IMR-90 (cell line): ENCODE results near the gene SNRNP70. TPM values are rescaled to one million over a fixed set of nuclear protein-coding genes. Genes with fewer than 3 reads are reported as not detected.

ENCODE experiments used
- ATAC-seq: fragments of 200-7000 bp; cut with Tn5 transposase; 2 replicates; pipeline ENCODE4 v1.9.1; 2020; ENCODE audit warnings: low read depth, mild to moderate bottlenecking, moderate library complexity
- BruUV-seq: library from RNA; stranded (reverse); fragments of 400-500 nt; replicated peaks from 2 replicates; lab custom pipeline; 2021; lab: Mats Ljungman, UMichigan
- CTCF ChIA-PET: fragments of 300-600 bp; formaldehyde crosslinking; extraction: SDS; loops from one replicate; lab custom pipeline; 2021; ENCODE audit warnings: antibody characterized with exemption; lab: Yijun Ruan, JAX
- POLR2A ChIA-PET: fragments of 300-600 bp; sonication (Branson Sonifier 250); formaldehyde crosslinking; loops from one replicate; lab custom pipeline; 2022; ENCODE audit warnings: antibody characterized with exemption; ENCODE audit not compliant: unreplicated experiment; lab: Charles Lee
- DNase-seq: peaks from one replicate; pipeline ENCODE4 v3.0.0; 2013
- H2AFZ ChIP-seq: replicated peaks from 2 replicates; pipeline ENCODE3; 2013; ENCODE audit warnings: low read length, mild to moderate bottlenecking; ENCODE audit not compliant: poor library complexity
- H2AK5ac ChIP-seq: 2 replicates; pipeline ENCODE4 v1.6.1; 2013; ENCODE audit warnings: low read depth, low read length, inconsistent platforms
- H2AK9ac ChIP-seq: replicated peaks from 2 replicates; pipeline ENCODE3; 2013; ENCODE audit warnings: mild to moderate bottlenecking, low read depth, low read length, moderate library complexity; ENCODE audit not compliant: poor library complexity
- H2BK120ac ChIP-seq: 2 replicates; pipeline ENCODE4 v1.6.1; 2013; ENCODE audit warnings: low read depth, low read length, inconsistent platforms
- H2BK15ac ChIP-seq: 3 replicates; pipeline ENCODE4 v1.6.1; 2013; ENCODE audit warnings: low read depth, low read length, inconsistent platforms
- H2BK20ac ChIP-seq: 2 replicates; pipeline ENCODE4 v1.6.1; 2013; ENCODE audit warnings: low read depth, mild to moderate bottlenecking, inconsistent platforms, low read length, moderate library complexity
- H2BK5ac ChIP-seq: 2 replicates; pipeline ENCODE4 v1.6.1; 2013; ENCODE audit warnings: mild to moderate bottlenecking, low read depth, low read length, inconsistent platforms; ENCODE audit not compliant: poor library complexity, severe bottlenecking
- H3K14ac ChIP-seq: replicated peaks from 2 replicates; pipeline ENCODE4 v1.6.1; 2013; ENCODE audit warnings: low read depth, low read length, inconsistent platforms
- H3K18ac ChIP-seq: 2 replicates; pipeline ENCODE4 v1.6.1; 2013; ENCODE audit warnings: low read depth, low read length, control low read depth
- H3K23ac ChIP-seq: 2 replicates; pipeline ENCODE4 v1.6.1; 2013; ENCODE audit warnings: low read depth, low read length, inconsistent platforms
- H3K27ac ChIP-seq: 2 replicates; pipeline ENCODE4 v1.5.1; 2013; ENCODE audit warnings: mild to moderate bottlenecking, control low read depth, low read length; ENCODE audit not compliant: insufficient read depth
- H3K27me3 ChIP-seq: 2 replicates; pipeline ENCODE4 v1.6.1; 2013; ENCODE audit warnings: low read length; ENCODE audit not compliant: control insufficient read depth, insufficient read depth
- H3K36me3 ChIP-seq: 2 replicates; pipeline ENCODE4 v1.6.1; 2013; ENCODE audit warnings: low read length, mixed read lengths; ENCODE audit not compliant: control insufficient read depth, insufficient read depth
- H3K4ac ChIP-seq: 2 replicates; pipeline ENCODE4 v1.6.1; 2013; ENCODE audit warnings: low read depth, low read length, inconsistent platforms
- H3K4me1 ChIP-seq: 2 replicates; pipeline ENCODE4 v1.6.1; 2013; ENCODE audit warnings: low read length, mixed read lengths; ENCODE audit not compliant: control insufficient read depth, insufficient read depth
- H3K4me2 ChIP-seq: 2 replicates; pipeline ENCODE4 v1.6.1; 2013; ENCODE audit warnings: low read depth, mild to moderate bottlenecking, control low read depth, low read length, moderate library complexity
- H3K4me3 ChIP-seq: 2 replicates; pipeline ENCODE4 v1.5.1; 2013; ENCODE audit warnings: low read depth, mild to moderate bottlenecking, control low read depth, low read length, moderate library complexity; ENCODE audit not compliant: insufficient read depth
- H3K56ac ChIP-seq: 2 replicates; pipeline ENCODE4 v1.6.1; 2013; ENCODE audit warnings: low read length, inconsistent platforms; ENCODE audit not compliant: insufficient read depth; ENCODE audit errors: extremely low read depth
- H3K79me1 ChIP-seq, 2 experiments: 2 replicates each; pipeline ENCODE4 v1.6.1; 2013; ENCODE audit warnings: low read length in 2 of 2, inconsistent platforms in 1 of 2, low read depth in 1 of 2
- H3K9ac ChIP-seq: 2 replicates; pipeline ENCODE4 v1.6.1; 2013; ENCODE audit warnings: low read depth, low read length, control low read depth
- H3K9me1 ChIP-seq: 2 replicates; pipeline ENCODE4 v1.6.1; 2013; ENCODE audit warnings: low read length, inconsistent platforms; ENCODE audit not compliant: insufficient read depth
- H3K9me3 ChIP-seq: 2 replicates; pipeline ENCODE4 v1.6.1; 2013; ENCODE audit warnings: low read length; ENCODE audit not compliant: control insufficient read depth, insufficient read depth
- H4K20me1 ChIP-seq: 2 replicates; pipeline ENCODE4 v1.6.1; 2013; ENCODE audit warnings: low read length, inconsistent platforms; ENCODE audit not compliant: insufficient read depth
- H4K5ac ChIP-seq: 2 replicates; pipeline ENCODE4 v1.6.1; 2013; ENCODE audit warnings: mild to moderate bottlenecking, low read depth, low read length, control low read depth
- H4K8ac ChIP-seq, 2 experiments: 2 replicates each; pipeline ENCODE4 v1.6.1; 2013; ENCODE audit warnings: low read depth in 2 of 2, low read length in 2 of 2, control low read depth in 1 of 2, inconsistent platforms in 1 of 2
- H4K91ac ChIP-seq: 2 replicates; pipeline ENCODE4 v1.6.1; 2013; ENCODE audit warnings: low read depth, low read length, inconsistent platforms; ENCODE audit not compliant: insufficient read depth
- BHLHE40 ChIP-seq: fragments of 150-350 bp; IDR thresholded peaks from 2 replicates; pipeline ENCODE4 v1.6.1; 2016; ENCODE audit warnings: mild to moderate bottlenecking, low read depth, low read length
- CEBPB ChIP-seq: IDR thresholded peaks from 2 replicates; pipeline ENCODE4 v1.6.1; 2012; ENCODE audit warnings: low read depth, low read length, improper control_type of control experiment
- ELK1 ChIP-seq: fragments of 150-350 bp; IDR thresholded peaks from 2 replicates; pipeline ENCODE4 v1.6.1; 2016; ENCODE audit warnings: low read depth, mild to moderate bottlenecking, low read length, moderate library complexity, borderline replicate concordance
- MXI1 ChIP-seq: IDR thresholded peaks from 2 replicates; pipeline ENCODE4 v1.6.1; 2012; ENCODE audit warnings: low read depth, mild to moderate bottlenecking, low read length, moderate library complexity, borderline replicate concordance
- NFE2L2 ChIP-seq: fragments of 150-350 bp; IDR thresholded peaks from 2 replicates; pipeline ENCODE4 v1.6.1; 2016; ENCODE audit warnings: low read depth, mild to moderate bottlenecking, low read length
- POLR2A ChIP-seq: IDR thresholded peaks from 2 replicates; pipeline ENCODE4 v1.6.1; 2012; ENCODE audit warnings: mild to moderate bottlenecking, low read depth, low read length
- RCOR1 ChIP-seq: IDR thresholded peaks from 2 replicates; pipeline ENCODE4 v1.6.1; 2012; ENCODE audit warnings: mild to moderate bottlenecking, low read length, improper control_type of control experiment; ENCODE audit not compliant: insufficient replicate concordance
- WGBS, 2 experiments: methylation state at CpG; one replicate each; pipeline versions ENCODE4 v1.1.5 to v1.1.7; 2013; ENCODE audit warnings: missing lambda C conversion rate in 2 of 2; ENCODE audit not compliant: insufficient read length in 1 of 2; ENCODE audit errors: extremely low coverage in 2 of 2; 5-methylcytosine and 5-hydroxymethylcytosine counted together
- dilution Hi-C: fragments of 300-500 bp; cut with HindIII; formaldehyde crosslinking; loops from one replicate; pipeline ENCODE4 v1.14.3; 2018; ENCODE audit warnings: low sequenced_read_pairs; ENCODE audit not compliant: unreplicated experiment
- in situ Hi-C: fragments of 300-500 bp; cut with MboI; formaldehyde crosslinking; loops from 3 replicates; pipeline ENCODE4 v1.14.3; 2019; ENCODE audit warnings: low sequenced_read_pairs, inconsistent platforms, mixed read lengths
- intact Hi-C: fragments of 100-400 bp; cut with micrococcal nuclease; formaldehyde crosslinking; loops from 2 replicates; pipeline ENCODE4 v1.10.0; 2022
- polyA plus RNA-seq, 3 experiments: library from polyadenylated mRNA; depleted of rRNA; stranded (reverse); fragments of >200 nt; gene quantifications; 2 replicates each; pipeline ENCODE4 v1.2.3, GENCODE V29; 2012; ENCODE audit warnings: low replicate concordance in 1 of 3
- total RNA-seq: library from RNA; depleted of rRNA; stranded (reverse); fragments of >200 nt; gene quantifications from 2 replicates; pipeline ENCODE4 v1.2.3, GENCODE V29; 2012
- TF ChIP-seq, protein P1 (sequence below): fragments of 150-350 bp; IDR thresholded peaks from 2 replicates; pipeline ENCODE4 v1.6.1; 2017; ENCODE audit warnings: mild to moderate bottlenecking, antibody characterized with exemption, low read length, low read depth
- TF ChIP-seq, protein P2 (sequence below): conservative IDR thresholded peaks from 2 replicates; pipeline ENCODE4 v1.5.1; 2012; ENCODE audit warnings: mild to moderate bottlenecking, low read depth, low read length, improper control_type of control experiment

Gene SNRNP70
- total and polyA plus RNA-seq, 2 of the 4 experiments (the other 2 are of a cell fraction), result 72.8 to 200 TPM

GRCh38 chr19:49084206-49085019 is 838 bp upstream of the SNRNP70 start:
- Histone ChIP-seq H3K27me3 (no peaks in the 10 kb centered on the region), H2AFZ (peak overlapping the region; percentile 88), H2AK5ac (peak overlapping the region; percentile 67), H3K9me1 (0 out of 2 replicates have a peak, but pooled peaks cover 2% of the 10 kb centered on the region), H2AK9ac (peak overlapping the region; percentile 92), H2BK5ac (peak overlapping the region; percentile 79), H2BK15ac (0 out of 3 replicates have a peak overlapping the region, but pooled peaks have one; percentile 1), H2BK20ac (no peak overlapping the region), H4K91ac (peak overlapping the region; percentile 95), H3K18ac (peak overlapping the region; percentile 77), H3K9me3 (no peaks in the 10 kb centered on the region), H2BK120ac (peak overlapping the region; percentile 39; the same call in 1 of the 2 replicates), H3K4me2 (peak overlapping the region; percentile 83), H3K23ac (peak overlapping the region; percentile 64; the same call in 1 of the 2 replicates), H3K14ac (peak overlapping the region; percentile 95), H4K5ac (peak overlapping the region; percentile 95), H3K4me3 (peak overlapping the region; percentile 69), H3K4ac (peak overlapping the region; percentile 93), H3K56ac (peak overlapping the region; percentile 51), H3K4me1 (peaks cover 6% of the 10 kb centered on the region), H3K27ac (peak overlapping the region; percentile 66), H3K9ac (peak overlapping the region; percentile 79), H3K36me3 (peaks cover 15% of the 10 kb centered on the region), H4K8ac (peak overlapping the region; percentile 82 to 99), H3K79me1 (peaks cover 0 to 26% of the 10 kb centered on the region in 2 experiments; a peak in 2 of 4 replicates), H4K20me1 (peaks cover 36% of the 10 kb centered on the region)
- no peak for ATAC-seq
- DNase-seq, result no peak
- intact Hi-C loops, result no loop called here
- TF ChIP-seq NFE2L2 (no peak), MXI1 (no peak), BHLHE40 (no peak), RCOR1 (no peak), POLR2A (no peak), CEBPB (no peak), ELK1 (no peak)
- TF ChIP-seq, protein P1, sequence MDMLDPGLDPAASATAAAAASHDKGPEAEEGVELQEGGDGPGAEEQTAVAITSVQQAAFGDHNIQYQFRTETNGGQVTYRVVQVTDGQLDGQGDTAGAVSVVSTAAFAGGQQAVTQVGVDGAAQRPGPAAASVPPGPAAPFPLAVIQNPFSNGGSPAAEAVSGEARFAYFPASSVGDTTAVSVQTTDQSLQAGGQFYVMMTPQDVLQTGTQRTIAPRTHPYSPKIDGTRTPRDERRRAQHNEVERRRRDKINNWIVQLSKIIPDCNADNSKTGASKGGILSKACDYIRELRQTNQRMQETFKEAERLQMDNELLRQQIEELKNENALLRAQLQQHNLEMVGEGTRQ, result no peak
- TF ChIP-seq, protein P2, sequence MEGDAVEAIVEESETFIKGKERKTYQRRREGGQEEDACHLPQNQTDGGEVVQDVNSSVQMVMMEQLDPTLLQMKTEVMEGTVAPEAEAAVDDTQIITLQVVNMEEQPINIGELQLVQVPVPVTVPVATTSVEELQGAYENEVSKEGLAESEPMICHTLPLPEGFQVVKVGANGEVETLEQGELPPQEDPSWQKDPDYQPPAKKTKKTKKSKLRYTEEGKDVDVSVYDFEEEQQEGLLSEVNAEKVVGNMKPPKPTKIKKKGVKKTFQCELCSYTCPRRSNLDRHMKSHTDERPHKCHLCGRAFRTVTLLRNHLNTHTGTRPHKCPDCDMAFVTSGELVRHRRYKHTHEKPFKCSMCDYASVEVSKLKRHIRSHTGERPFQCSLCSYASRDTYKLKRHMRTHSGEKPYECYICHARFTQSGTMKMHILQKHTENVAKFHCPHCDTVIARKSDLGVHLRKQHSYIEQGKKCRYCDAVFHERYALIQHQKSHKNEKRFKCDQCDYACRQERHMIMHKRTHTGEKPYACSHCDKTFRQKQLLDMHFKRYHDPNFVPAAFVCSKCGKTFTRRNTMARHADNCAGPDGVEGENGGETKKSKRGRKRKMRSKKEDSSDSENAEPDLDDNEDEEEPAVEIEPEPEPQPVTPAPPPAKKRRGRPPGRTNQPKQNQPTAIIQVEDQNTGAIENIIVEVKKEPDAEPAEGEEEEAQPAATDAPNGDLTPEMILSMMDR, result no peak
- ChIA-PET CTCF (no interaction called here), POLR2A (interaction anchor here (0.6 kb wide), 1 partner anchor 48 kb away, joined by 4 read pairs; no protein-coding TSS in a partner anchor)
- dilution Hi-C loops, result no loop called here
- in situ Hi-C loops, result no loop called here
- BruUV-seq, result no TSS peak
- 71 to 100% methylated on average over 1 to 16 of the region's 26 CpGs for WGBS, 2 experiments
